Islet of Langerhans (tissue), 1 donor: ENCODE data around the gene YIPF6.
"Not testable (repeated sequence)": the region's sequence is repeated elsewhere in the genome, so short reads cannot be mapped to it uniquely, and the experiment has no call there.

ENCODE experiments used
- FAIRE-seq: peaks from one replicate; lab custom pipeline; 2011; peaks lifted over from hg19 to GRCh38; lab: Jason Lieb, UNC

The YIPF6 gene

DNA sequence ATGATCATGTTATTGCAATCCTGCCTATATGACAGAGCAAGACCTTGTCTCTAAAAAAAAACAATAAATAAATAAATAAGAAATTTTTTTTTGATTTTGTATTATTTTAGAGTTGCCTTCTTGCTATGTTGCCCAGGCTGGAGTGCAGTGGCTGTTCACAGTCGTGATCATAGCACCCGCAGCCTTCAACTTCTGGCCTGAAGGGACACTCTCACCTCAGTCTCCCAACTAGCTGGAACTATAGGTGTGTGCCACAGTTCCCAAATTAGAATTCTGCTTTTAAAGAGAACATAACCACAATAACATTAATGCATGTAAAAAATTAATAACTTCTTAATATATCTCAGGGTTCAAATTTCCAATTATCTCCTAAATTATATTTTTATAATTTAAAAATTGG, 7.8 kb downstream of the YIPF6 start:
- no peak for FAIRE-seq

DNA sequence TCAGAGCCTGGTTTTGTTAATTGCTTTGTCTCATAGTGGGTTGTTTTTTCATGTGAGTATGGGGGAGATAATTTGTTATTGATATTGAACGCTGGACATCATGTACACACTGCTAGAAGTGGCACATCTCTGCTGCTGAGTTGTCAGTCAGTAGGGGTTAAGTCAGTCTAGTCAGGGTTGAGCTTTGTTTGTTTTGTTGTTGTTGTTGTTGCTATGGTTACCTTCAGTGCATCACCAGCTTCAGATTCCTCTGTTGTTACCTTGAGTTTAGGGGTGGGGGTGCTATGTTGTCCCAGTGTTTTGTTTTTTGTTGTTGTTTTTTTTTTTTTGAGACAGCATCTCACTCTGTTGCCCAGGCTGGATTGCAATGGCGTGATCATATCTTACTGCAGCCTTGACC, 9.9 kb downstream of the YIPF6 start:
- no peak for FAIRE-seq

DNA sequence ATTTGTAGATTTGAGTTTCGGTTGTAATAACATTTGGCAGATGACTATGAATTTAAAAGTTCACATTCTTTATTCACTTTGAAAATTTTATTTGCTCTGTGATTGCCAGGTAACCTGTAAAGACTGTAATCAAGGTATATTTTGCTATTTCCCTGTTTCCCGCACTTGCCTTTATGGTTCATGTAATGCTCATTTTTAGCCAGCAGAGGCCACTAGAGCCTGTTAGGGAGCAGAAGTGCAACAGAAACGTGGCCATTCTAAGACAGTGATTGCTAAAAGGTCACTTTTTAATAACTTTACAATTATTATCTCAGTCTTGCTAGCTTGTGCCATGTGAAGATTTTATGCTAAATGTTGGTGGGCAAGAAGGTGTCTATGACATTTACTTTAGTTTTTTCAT, 12.4 kb downstream of the YIPF6 start:
- FAIRE-seq, result peak; percentile 74

DNA sequence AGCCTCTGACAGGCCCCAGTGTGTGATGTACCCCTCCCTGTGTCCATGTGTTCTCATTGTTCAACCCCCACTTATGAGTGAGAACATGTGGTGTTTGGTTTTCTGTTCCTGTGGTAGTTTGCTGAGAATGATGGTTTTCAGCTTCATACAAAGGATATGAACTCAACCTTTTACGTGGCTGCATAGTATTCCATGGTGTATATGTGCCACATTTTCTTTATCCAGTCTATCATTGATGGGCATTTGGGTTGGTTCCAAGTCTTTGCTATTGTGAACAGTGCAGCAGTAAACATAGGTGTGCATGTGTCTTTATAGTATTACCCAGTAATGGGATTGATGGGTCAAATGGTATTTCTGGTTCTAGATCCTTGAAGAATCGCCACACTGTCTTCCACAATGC, 25.8 kb downstream of the YIPF6 start:
- not testable (repeated sequence) for FAIRE-seq

DNA sequence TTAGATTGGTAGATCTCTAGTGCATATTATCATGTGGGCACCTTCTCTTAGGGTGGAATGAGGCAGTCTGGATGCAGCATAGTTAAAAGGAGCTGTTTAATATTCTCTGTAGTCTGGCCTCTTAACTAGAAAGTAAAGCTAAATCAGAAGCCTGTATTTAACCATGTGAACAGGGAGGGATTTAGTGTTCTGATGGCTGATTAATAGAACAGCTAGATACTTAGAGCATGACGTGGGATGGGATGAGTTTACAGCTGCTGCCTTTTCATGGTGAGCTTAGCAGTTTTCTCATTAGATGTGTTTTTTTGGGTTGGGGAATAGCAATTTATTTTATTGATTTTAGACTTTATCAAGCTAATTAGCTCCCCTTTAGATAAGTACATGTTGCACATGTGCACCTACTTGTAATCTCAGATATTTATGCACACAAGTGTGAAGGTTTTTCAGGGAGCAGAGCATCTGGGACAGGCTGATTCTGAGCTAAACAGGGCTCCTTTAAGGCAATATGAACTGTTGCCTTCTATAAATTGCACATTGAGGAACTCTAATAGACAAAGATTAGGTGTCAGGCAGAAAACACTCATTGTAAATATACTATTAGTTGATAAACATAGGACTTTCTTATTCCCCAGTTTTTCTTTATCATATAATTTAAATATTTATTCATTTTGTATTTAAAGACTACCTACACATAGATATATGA, 34.1 kb downstream of the YIPF6 start:
- FAIRE-seq, result no peak

DNA sequence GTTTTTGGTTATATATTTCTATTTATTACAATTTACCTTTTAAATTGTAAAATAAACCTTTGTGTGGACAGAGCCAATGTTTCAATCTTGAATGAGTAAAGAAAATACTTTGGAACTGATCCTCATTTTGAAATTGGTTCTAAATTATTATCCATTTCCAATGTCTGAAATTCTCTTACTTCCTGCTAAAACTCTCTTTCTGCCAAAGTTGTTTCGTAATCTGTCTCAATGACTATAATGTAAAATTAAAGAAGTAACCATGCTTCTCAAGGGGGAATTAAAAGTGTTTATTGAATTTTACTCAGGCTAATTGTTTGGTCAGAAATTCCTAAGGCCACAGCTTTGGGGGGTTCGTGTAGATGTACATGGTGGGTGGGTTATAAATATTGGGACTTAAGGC, 34.8 kb downstream of the YIPF6 start:
- peak; percentile 36 for FAIRE-seq

DNA sequence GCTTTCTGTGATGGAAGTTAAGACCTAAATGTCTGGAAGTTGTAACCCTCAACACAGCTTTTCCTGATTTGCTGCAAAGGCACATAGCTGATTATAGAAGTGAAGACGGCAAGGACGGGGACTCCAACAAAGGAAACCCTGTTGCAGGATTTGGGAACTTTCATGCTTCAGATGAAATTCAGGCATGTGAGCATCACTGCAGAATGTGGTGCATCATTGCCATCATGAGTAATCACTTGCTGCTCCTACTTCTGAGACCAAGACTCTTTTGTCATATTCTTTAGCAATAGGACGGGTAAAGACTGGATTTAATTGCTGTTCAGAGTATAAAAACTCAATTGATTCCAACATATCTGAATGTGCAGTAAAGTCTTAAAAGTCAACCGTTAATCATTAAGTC, 35.8 kb downstream of the YIPF6 start:
- no peak for FAIRE-seq

DNA sequence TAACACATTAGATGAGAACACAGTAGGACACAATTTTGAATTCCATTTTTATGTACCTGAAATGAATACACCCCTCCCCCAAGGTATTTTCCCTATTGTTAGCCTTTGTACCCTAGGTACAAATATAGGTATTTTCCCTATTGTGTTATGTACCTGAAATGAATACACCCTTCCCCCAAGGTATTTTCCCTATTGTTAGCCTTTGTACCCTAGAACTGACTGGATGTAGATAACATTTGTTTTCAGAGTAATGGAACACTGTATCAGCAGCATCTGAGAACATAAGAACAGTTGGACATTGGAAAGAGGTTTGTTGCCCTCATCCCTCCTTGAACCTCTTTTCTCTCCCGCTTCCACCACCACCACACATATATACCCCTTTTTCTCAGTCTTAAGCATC, 37.6 kb downstream of the YIPF6 start:
- peak; percentile 38 for FAIRE-seq

DNA sequence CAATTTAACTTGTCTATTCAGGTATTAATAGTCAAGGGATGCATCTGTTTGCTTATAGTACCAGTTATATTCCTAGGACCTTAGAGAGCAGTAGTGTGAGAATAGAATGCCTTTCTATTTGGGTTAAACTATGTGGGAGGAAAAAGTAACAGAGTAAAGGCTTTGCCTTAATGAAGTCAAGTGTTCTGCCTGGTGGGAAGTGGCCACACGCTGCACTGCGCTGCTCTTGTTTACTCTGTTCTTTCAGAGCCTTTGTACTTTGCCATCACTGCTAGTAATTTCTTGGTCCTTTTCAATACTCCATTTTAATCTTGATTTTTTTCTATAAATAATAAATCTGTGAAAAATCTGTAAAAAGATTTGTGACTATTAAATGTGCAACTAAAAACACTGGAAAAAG, 38.0 kb downstream of the YIPF6 start:
- no peak for FAIRE-seq

DNA sequence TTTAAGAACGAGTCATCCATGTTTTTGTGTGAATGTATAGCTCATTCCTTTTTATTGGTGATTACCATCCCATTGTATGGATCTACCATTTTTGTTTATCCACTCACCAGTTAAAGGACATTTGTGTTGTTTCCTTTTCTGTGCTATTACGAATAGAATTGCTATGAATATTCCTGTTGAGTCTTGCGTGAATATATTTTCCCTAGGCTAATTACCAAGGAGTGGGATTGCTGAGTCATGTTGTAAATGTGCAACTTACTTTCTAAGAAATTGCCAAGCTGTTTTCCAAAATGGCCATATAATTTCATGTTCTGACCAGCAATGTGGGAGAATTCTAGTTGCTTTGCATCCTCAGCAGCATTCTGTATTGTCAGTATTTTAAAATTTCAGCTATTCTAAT, 51.3 kb downstream of the YIPF6 start:
- no peak for FAIRE-seq

DNA sequence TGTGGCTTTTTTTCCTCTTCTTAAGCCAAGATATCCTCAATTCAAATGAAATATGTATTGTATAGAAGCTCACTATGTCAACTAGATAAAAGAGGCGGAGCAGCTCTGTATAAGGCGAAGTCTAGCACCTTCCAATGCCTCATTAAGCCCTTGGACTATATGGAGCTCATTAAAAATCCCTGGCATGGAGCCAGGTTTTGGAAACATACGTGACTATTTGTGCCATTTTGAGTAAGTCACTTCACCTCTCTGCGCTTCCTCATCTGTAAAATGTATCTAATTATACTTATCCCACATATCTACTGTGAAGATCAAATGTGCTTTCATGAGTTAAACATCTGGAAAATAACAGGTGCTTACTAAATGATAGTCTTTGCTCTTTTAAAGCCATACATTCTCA, 57.2 kb downstream of the YIPF6 start:
- FAIRE-seq, result no peak

DNA sequence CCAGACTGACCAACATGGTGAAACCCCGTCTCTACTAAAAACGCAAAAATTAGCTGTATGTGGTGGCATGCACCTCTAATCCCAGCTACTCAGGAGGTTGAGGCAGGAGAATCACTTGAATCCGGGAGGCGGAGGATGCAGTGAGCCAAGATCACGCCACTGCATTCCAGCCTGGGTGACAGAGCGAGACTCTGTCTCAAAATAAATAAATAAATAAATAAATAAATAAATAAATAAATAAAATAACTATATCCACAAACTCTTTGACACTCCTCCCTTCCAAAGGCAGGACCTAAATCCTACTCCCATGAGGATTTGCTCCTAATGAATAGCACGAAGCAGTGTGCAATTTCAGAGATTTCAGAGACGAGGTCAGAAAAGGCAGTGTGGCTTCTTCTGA, 58.3 kb downstream of the YIPF6 start:
- not testable (repeated sequence) for FAIRE-seq

DNA sequence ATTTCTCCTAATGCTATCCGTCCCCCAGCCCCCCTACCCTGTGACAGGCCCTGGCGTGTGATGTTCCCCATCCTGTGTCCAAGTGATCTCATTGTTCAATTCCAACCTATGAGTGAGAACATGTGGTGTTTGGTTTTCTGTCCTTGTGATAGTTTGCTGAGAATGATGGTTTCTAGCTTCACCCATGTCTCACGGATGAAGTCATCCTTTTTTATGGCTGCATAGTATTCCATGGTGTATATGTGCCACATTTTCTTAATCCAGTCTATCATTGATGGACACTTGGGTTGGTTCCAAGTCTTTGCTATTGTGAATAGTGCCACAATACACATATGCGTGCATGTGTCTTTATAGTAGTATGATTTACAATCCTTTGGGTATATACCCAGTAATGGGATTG, 61.1 kb downstream of the YIPF6 start:
- not testable (repeated sequence) for FAIRE-seq

DNA sequence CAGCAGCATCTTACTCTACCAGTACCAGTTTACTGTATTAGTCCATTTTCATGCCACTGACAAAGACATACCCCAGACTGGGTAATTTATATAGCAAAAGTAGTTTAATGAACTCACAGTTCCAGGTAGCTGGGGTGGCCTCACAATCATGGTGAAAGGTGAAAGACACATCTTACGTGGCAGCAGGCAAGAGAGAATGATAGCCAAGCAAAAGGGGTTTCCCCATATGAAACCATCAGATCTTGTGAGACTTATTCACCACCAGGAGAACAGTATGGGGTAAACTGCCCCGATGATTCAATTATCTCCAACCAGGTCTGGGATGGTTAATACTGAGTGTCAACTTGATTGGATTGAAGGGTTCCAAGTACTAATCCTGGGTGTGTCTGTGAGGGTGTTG, 69.3 kb downstream of the YIPF6 start:
- no peak for FAIRE-seq

DNA sequence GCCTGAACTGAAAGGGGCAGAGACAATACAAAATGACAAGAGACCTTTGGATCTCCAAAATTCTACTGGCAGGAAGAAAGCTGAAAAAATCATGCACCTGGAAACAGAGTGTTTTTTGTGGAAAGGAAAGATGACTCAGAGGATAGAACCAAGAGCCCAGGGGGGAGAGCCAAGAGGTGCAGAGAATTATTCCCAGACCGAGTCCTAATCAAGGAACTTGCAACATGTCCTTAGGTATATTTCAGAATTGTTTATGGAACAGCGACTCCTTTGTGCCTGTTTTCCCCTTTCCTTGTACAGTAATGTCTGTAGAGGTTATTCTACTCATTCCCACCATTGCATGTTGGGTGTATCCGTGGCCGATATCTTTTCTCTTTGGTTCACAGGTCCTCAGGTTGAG, 71.7 kb downstream of the YIPF6 start:
- no peak for FAIRE-seq

DNA sequence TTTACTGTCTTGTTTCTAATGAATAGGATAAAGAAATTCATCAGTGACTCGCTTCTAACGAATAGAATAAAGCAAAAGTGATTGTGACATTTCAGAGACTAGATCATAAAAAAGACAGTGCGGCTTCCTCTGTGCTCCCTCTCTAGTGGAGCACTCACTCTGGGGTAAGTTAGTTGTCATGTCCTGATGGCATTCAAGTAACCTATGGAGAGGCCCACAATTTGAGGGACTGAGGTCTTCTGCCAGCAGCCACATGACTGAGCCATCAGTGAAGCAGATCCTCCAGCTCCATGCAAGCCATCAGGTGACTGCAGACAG, 72.4 kb downstream of the YIPF6 start:
- FAIRE-seq, result no peak

DNA sequence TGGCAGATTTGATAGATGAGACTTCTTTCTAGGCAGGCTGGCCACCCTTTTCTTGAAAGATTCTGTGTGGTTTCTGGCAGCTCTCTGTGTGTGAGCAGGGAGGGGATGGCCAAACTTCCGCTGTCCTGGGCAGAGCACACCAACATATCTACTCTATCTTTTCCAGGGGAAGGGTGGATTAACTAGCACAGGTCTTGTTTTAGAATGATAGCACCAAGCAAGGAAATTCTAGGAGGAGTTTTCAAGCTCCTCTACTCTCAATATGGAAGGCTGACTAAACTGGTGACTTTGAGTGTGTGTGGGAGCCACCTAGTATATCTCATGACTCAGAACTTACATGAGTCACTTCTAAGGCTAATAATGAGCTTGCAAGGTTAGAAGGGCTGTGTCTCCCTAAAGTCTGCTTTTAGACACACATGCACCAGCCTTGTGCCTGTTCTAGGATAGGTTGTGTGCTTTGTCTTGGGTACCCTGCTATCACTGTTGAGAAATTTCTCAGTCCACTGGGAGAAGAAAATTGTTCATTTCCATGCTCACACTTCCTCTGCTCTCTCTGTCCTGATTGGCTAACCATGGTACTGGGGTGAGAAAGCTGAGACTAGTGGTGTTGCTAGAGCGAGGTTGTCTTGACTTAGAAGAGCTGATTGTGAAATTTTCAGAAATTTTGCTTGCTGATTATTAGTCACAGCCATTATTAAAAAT, 72.9 kb downstream of the YIPF6 start:
- FAIRE-seq, result no peak

DNA sequence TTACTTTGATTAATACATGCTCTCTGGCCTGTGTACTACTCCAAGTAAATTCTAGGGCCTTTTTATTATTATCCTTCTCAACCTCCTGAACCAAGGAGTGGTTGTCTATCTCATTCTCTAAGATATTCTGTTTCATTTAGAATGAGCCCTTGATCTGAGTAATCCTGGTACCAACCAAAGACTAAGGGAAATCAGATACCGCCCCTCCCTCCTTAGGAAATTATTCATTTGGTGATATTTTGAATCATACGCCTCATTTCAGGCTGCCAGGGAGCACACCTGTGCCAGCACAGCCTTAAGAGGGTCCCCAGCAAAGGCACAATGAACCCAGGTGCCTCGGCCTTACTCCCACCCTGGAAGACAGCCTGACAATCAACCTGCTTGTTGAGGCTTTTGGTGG, 75.4 kb downstream of the YIPF6 start:
- no peak for FAIRE-seq

DNA sequence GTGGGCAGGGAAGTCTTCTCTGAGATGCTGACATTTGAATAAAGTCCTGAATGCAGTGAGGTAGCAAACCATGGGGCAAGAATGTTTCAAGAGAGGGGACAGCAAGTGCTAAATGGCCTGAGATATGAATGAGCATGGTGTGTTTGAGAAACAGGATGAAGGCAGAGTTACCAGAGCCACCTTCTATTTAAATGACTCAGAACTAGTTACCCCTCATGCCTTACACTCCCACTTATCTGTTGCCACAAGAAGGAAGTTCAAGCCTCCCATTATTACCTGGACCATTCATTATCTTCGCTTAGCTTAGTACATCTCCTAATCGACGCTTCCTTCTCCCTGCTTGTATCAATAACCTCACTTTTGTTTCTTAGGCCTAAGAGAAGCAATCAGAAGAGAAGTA, 81.0 kb downstream of the YIPF6 start:
- no peak for FAIRE-seq

DNA sequence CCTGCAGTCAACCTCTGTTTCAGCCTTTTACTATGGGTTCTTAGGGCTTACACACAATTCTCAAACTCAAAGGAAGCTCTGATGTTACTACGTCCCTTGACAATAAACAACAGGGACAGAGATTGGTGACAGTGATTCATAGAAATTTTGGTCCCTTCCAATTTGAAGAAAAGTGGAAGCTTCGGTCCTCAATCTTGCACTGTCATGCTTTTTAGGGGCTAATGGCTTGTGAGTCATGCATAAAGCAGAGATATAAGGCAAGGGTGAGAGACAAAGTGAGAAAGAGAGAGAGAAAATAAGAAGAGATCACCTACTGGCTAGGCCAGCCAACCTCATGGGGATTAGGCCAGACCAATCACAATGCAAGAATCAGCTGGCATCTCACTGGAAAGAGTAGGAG, 85.4 kb downstream of the YIPF6 start:
- no peak for FAIRE-seq
